Jurkat, Clone E6-1 (cell line): ENCODE measurements around the gene CDCA7L.
"Not testable (repeated sequence)": the region's sequence is repeated elsewhere in the genome, so short reads cannot be mapped to it uniquely, and the experiment has no call there.

Experiments
- DNase-seq: peaks from one replicate; pipeline ENCODE4 v3.0.0-alpha.2; 2011; ENCODE audit warnings: low read depth, low spot score
- H3K4me3 ChIP-seq: 2 replicates; pipeline ENCODE4 v1.5.1; 2011; ENCODE audit warnings: mild to moderate bottlenecking, low read length, control low read depth, moderate library complexity

The CDCA7L gene

DNA sequence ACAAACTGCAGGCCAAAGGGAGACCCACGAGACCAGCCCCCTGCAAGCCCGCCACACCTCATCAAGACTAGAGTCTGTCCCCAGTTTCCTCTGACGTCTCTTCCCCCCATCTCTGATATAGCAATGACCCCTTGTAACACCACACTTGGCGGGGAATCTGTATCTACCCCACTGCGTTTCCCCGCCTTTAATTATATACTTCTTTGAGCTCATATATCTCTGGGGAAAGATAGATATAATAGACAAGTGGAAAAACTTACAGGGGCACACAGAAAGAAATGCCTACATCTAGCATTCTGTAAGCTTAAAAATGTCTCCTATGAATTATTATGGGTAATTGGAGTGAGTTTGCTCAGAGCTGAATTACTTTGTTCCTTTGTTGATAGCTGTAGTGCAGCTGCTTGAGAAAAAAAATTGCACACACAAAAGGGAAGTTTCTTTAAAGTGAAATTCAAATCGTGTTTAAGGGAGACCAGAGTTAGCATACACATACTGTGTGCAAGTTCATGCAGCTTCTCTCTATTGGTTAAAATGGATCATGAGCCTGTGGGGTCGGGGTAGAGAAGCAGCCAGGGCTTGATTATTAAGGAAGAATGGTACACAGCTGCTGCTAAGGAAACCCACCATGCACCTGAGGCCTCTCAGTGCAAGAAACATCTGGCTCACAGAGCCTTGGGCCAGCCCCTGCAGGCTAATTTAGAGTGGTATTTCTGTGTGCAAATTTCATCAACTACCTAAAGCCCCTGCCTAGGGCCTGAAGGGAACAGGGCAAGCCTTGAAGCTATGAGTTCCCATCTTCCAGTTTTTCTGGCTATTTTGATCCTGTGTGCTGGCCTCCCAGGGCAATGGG, 32.5 kb downstream of the CDCA7L start:
- DNase-seq, result no peak
- H3K4me3 ChIP-seq, result no peak overlapping the region

DNA sequence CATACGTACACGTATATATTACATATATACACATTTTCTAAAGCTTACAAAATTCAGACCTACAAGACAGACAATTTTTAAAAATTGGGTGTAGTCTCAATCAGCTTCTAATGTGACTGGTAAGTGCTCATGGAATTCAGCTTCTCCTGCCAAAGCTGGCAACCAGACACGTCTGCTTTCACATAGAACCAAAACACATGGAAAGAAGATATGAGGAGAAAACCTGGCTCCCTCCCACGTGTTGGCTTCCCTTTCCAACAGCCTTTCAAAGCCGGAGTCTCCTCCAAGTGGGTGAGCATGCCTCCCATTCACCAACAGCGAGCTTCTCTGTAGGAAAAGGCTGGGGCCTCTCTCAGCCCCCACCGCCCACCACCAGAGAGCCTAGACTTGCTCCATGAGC, 33.4 kb downstream of the CDCA7L start:
- H3K4me3 ChIP-seq, result no peak overlapping the region
- DNase-seq, result no peak

DNA sequence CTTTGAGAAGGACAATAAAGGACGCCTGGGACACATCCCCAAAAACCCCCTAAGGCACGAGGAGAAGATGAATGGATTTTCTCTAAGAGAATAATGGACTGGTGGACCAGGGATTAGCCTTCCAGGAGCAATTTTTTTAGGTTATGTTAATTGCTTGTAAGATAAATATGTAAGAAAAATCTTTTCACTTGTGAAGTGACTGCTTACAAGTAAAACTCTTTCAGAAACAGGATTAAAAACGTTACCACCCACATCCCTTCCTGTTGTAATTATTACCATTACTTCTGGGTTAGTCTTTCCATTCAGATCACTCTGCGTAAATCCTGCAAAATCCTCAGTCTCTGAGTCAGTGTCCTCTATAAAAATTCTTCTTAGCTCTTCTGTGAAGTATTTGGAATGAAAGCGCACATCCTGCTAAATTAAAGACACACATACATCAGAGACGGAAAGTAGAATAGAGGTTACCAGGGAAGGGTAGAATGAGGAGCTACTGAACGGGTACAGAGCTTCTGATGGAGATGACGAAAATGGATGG, 34.3 kb downstream of the CDCA7L start:
- DNase-seq, result no peak
- H3K4me3 ChIP-seq, result no peak overlapping the region

DNA sequence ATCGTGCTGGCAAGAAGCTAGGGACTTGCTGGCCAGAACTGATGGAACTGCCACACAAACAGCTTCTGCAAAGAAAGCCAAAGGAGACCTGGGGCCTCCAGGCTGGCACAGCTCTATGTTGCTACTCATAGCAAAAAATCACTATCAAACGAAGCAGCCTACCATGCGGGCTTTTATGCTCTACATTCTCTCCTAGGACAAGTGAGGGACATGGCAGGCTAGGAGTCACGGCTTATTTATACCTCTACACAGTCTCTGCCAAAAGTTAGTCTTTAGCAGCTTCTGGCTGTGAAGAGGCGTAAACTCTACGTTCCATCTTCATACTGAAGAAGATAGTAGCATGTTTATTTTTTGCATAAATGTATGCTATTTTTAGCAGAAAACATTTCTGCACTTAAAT, 35.4 kb downstream of the CDCA7L start:
- H3K4me3 ChIP-seq, result no peak overlapping the region
- no peak for DNase-seq

DNA sequence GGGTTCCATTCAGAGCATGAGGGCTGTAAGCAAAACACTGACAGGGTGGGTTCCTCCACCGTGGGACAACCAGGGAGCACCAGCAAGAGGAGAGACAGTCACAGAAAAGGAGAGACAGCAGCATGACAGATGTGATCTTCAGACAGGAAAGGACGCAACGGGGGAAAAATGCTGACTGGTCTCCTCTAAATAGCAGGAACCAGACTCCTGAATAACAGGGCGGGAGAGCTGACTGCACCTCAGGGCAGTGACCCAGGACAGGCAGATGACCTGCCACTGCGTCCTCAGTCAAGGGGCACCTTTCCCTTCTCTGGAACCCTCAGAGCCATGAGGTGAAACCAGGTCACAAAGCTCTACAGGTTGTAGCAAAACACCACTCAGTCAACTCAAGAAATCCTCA, 37.0 kb downstream of the CDCA7L start:
- H3K4me3 ChIP-seq, result no peak overlapping the region
- no peak for DNase-seq

DNA sequence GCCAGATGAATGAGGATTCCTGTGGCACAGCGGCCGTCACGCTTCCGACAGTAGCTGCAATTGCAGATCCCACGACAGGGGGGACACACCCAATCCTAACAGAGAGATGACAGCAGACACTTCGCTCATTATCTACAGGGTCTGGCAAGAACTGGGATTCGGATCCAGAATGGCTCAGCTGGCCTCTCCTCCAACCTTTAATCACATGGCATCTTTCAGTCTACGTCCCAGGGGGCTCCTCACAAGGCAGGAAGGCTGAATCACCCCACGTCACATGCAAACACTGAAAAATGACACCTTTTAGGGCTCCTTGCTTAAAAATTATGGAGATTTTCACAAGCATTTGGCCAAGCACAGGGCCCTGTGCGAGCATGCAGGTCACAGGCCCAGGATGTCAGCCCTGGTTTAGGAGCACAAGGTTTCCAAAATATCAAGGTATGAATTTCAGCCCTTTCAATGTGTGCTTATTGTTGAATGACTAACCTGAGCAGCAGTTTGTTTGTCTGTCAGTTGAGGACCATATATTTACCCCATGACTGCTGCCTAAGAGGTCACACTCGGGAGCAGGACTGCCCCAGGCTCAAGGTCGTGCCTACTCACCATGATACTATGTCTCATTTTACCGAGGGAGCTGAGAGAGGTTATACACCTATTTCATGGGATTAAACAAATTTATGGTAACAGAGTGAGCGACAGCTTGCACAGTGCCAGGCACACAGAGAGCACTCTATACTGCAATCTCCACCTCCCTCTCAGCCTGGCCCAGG, 42.5 kb downstream of the CDCA7L start:
- no peak for DNase-seq
- no peak overlapping the region for H3K4me3 ChIP-seq

DNA sequence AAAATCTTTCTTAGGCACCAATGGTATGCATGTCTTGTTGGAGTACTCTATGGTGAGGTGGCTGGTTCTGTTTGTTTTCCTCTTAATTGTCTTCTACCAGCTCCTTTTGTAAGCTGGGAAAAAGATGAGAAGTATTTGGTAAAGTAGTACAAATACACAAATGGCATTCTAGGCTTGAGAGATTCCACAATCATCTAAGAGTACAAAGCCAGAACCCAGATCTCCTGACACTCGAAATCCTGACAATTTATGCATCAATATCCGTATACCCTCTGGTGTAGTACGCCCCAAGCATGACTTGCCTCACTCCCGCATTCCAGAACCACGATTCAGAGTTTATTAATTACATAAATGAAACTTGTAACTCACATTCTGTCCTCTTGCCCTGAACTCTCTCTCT, 43.5 kb downstream of the CDCA7L start:
- DNase-seq, result no peak
- no peak overlapping the region for H3K4me3 ChIP-seq

DNA sequence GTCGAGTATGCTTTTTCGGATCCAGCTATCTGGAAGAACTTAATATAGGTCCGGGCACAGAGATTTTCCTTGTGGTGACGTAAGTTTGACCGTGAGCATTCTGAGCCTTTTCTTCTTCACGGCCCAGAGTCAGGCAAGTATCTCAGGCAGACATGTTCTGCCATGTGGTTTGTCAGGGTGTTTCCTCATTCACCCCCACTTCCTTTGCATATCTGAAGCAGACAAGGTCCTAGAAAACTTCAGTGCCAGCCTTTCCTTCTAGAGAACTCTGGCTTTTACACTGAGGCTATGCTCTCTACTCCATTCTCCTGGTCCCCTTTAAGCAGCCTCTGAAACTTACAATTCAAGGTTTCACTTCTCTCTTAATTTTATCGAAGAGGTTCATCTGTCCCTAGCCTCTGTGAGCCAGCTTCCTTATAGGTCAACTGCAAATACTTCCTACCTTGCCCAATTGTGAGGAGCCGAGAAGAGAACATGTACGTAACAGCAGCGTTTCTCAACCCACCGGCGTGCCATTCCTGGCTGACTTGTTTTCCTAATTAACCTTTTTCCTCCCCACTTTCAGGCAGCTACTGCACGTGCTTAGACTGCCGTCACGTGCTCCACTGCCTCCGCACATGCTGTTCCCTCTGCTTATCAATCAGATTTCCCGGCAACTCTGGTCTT, 47.3 kb downstream of the CDCA7L start:
- no peak overlapping the region for H3K4me3 ChIP-seq
- DNase-seq, result peak; percentile 40

DNA sequence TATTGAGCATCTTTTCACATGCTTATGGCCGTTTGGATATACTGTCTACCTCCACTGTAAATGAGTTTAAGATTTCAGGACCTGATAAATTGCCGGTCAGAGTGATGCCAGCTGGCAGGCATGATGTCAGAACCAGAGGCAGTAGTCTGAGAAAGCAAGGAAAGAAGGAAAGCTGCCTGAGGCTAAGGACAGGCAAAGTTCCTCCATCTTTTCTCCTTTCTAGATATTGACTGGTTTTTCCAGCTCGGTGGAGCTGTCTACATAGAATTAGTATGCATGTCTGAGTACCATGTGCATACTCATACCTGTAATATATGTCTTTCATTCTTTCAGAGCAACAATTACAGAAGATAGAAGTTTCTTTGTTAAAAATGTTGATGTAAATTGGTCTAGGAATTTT, 52.3 kb downstream of the CDCA7L start:
- no peak overlapping the region for H3K4me3 ChIP-seq
- no peak for DNase-seq

DNA sequence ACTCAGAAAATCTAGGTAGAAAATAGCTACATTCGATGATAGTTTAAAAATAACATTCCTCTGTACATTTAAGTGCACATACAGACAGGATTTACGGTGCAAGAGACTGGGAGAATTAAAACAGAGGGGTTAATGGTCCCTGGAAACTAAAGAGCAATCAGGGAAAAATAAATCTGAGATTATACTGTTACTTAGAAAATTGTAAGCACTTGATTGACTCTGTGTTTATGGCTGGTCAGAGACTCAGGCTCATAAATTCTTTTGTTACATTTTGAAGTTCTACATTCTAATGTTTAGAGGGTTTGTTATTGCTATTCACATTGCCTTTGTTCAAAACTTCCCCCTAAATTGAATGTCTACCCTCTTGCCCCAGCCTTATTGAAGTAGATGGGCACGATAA, 54.4 kb downstream of the CDCA7L start:
- no peak for DNase-seq
- H3K4me3 ChIP-seq, result no peak overlapping the region

DNA sequence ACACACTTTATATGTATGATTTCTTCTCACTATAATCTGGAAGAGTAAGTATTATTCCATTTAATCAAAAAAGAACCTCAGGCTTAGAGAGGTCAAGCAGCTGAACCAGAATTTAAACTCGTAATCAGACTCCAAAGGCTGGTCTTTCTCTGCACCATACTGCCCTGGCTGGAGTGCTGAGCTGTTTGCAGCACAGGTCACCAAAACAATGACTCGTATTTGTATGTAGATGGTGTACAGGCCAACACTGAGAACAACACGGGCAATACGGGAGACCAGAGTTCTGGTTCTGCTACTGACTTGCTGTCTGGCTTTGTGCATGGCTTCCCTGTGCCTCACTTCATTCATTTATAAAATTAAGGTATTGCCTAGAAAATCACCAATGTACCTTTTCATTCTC, 57.9 kb downstream of the CDCA7L start:
- H3K4me3 ChIP-seq, result no peak overlapping the region
- no peak for DNase-seq

DNA sequence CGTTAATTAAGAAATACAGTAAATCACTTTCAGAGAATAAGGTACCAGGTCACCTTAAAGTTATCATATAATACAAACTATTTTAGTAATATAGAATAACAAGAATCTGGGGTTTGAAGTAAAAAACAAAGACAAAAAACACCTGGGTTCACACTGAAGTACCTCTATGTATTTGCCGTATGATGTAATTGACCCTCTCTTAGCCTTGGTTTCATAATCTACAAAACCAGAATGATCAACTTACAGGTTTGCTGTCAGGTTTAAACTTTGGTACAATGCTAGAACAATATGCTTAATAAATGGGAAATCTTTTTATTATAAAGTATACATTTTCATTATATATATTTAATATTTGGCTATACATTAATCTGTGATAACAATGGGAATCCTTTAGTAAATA, 58.3 kb downstream of the CDCA7L start:
- H3K4me3 ChIP-seq, result no peak overlapping the region
- DNase-seq, result no peak

DNA sequence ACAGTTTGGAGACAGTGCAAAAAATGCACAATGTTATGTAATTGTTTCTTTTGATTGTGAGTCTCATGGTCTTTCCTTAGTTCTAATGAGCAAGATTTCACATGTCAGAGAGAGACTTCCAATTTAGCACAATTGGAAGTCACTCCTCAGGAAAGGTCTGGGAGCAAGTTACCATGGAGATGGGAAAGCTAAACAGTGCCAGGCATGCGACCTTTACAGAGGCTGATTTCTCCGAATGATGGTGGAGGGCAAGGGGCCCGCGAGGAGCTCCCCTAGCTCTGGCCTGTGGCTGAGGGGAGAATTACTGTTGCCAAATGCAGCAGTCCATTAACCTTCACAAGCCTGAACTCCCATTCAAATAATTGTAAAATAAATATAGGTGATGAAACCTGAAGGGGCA, 59.3 kb downstream of the CDCA7L start:
- H3K4me3 ChIP-seq, result no peak overlapping the region
- DNase-seq, result no peak

DNA sequence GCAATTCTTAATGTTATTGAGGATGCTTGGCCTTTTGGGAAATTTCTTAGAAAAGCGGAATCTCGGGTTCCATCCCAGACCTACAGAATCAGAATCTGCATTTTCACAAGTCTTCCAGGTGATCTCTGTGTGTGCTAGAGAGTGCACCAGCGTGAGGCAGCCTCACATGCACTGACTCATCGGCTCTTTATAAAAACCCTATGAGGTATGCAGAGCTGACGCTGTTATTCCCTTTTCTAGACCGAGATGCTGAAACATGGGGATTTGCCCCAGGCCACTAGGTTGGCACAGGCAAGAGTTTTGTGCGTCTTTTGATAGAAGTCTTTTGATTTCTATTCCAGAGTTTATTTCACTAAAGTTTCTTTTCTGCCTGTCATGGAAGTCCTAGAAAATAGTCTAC, 61.2 kb downstream of the CDCA7L start:
- DNase-seq, result no peak

DNA sequence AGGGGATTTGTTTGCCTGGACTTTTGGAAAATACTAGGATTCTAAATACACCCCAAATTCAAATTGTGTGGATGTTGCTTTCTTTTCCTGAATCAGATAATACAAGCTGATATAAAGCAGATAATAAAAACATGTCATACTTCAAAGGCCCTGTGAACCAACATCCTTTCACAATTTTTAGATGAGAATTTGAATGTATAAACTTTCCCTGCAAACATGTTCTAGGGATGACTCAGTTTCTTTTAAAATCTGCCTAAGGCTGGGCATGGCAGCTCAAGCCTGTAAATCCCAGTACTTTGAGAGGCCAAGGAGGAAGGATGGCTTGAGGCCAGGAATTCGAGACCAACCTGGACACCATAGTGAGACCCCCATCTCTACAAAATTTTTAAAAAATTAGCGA, 62.2 kb downstream of the CDCA7L start:
- not testable (repeated sequence) for DNase-seq, H3K4me3 ChIP-seq

More for the DNA sequence above, 61.2 kb downstream of the CDCA7L start:
- no peak overlapping the region for H3K4me3 ChIP-seq

DNA sequence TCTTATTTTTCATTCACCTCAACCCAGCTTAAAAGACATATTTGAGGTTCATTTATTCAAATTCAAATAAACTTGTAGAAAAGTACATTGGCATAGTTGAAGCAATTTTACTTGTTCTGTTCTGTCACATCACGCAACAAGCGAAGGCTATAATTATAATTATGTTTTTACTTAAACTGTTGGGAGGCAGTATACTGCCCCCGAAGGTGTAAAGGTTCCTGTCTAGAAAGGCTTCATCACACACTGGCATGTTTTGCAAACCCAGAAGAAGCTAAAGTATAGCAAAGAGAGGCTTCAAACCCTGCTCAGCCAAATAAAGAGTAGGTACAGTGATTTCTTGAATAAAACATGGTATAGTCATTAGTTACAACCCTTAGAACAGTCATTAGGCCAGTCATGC, 62.6 kb downstream of the CDCA7L start:
- no peak for DNase-seq
- H3K4me3 ChIP-seq, result no peak overlapping the region

DNA sequence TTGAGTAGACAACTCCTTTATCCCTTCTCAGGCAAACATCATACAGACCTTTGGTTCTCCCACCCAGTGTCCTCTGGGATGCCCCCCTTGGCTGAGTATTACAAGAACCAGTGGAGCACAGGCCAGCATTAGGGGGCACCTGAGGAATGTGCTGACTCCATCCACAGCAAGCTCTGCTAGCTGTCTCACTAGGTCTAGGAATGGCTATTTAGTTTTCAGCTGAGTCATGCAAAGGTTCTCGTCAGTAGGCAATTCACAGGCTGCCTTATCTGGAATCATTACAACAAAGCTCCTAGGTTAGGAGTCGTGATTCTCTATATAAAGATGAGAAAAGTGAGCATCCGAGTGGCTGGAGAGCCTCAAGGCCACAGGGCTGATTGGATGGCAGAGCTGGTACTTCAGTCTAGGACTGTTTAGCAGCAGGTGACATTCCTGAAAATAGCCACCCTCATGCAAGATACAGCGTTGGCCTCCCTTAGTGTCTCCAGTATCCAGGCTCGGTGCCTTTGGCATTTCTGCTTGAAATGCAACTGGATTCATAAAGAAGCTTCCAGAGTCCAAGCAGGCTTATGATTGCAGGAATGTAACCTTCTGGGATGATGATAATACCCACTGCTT, 75.8 kb downstream of the CDCA7L start:
- no peak for DNase-seq

DNA sequence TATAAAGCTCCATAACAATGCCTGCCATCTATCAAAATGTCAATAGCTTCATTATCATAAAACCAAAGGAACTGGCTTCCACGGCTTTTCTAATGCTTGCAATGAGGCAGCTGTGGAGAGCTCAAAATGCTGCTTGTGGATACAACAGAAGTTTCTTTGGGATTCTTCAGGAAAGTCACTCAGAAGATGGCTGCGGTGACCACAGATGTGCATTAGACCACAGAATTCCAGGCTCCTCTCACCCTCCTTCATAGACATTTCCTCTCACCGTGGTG, 77.2 kb downstream of the CDCA7L start:
- DNase-seq, result no peak
- H3K4me3 ChIP-seq, result no peak overlapping the region

More for the DNA sequence above, 75.8 kb downstream of the CDCA7L start:
- H3K4me3 ChIP-seq, result no peak overlapping the region

DNA sequence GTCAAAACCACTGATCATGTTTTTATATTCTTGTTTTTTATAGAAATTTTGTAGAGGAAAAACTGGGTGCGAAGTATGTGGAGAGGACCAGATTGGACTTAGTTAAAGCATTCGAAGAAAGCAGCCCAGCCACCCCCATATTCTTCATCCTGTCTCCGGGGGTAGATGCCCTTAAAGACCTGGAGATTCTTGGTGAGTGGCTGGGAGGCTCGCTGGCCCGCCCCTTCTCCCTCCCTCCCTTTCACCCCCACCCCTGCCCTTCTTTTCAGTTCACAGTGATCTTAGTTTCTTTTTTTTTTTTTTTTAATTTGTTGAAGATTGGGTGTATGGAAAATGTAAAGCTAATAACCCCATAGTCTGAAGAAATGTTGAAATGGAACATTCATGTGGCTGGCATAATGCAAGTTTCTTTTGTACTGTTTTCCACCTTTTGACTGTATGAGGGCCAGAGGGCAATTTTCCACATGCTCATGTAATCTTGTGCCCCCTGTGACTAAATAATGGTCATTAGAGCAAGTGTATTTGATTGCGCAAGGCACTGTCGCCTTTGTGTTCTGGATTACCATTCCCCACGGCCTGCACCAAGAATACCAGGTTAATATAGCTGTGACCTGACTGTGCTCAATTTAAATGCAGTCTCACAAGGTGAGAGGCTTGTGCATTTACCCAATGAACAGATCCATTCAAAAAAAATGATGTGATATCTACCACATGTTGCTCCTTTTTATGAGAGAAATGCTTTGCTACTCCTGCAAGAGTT, 77.7 kb downstream of the CDCA7L start:
- no peak overlapping the region for H3K4me3 ChIP-seq
- no peak for DNase-seq
